Measurements from ENCODE around the gene PEX1. TPM values are rescaled to one million over a fixed set of nuclear protein-coding genes. Genes with fewer than 3 reads are reported as not detected.

PEX1 gene
- total and polyA plus RNA-seq, 9 of the 15 experiments (the other 6 are each of a cell fraction or from before 2014, with no cell fraction given) = 9.4 to 32.2 (median 19.9) TPM

- no peaks in the 10 kb centered on the region for H4K20me1 ChIP-seq (replicated peaks; ENCODE audit: control insufficient read depth, insufficient read depth, low read length)
- no peak overlapping the region for H3K9ac ChIP-seq (ENCODE audit: insufficient read depth in 1 of 2, low read depth in 2 of 2, low read length in 2 of 2)
- intact Hi-C loops (cut with micrococcal nuclease) = loop anchor here (2.0 kb wide), 1 partner anchor 579 kb away; the partner anchor contains the start of gene MTERF1
- ATAC-seq (no peak), FAIRE-seq (no peak), DNase-seq (ENCODE audit: extremely low read depth in 1 of 4, low spot score in 3 of 4) (no peak)
- 81% methylated on average over 2 of the region's 2 CpGs for WGBS (ENCODE audit: insufficient coverage, low coverage, missing lambda C conversion rate)
- H3K4me3 ChIP-seq = no peak overlapping the region
- H3K79me2 ChIP-seq (ENCODE audit: control insufficient read depth, insufficient read depth, low read length) = no peaks in the 10 kb centered on the region
- H3K9me3 ChIP-seq (replicated peaks; ENCODE audit: control insufficient read depth, insufficient read depth, low read depth, low read length) = no peaks in the 10 kb centered on the region
- H3K27me3 ChIP-seq (ENCODE audit: control insufficient read depth in 2 of 2, insufficient read depth in 2 of 2, low read length in 2 of 2) = no peaks in the 10 kb centered on the region
- no peaks in the 10 kb centered on the region for H3K9me1 ChIP-seq (ENCODE audit: control insufficient read depth, insufficient read depth, low read length)
- in situ Hi-C loops (cut with MboI) = no loop called here
- H3K27ac ChIP-seq (ENCODE audit: extremely low read depth, low read depth, low read length) = no peak overlapping the region
- peaks cover 0 to 4% of the 10 kb centered on the region in 2 experiments; a peak in 2 of 5 replicates for H3K4me1 ChIP-seq (replicated peaks in 1 of 2; ENCODE audit: control insufficient read depth in 2 of 2, insufficient read depth in 2 of 2, low read length in 2 of 2)
- TF ChIP-seq HMBOX1 (IDR thresholded peaks at IDR 0.05) (no peak), POLR2AphosphoS5 (IDR thresholded peaks at IDR 0.05; ENCODE audit: control insufficient read depth, insufficient read depth, low read depth, low read length) (0 out of 2 replicates have a peak, but pooled peaks have one; percentile 19)
- H3K4me2 ChIP-seq (ENCODE audit: insufficient read depth, low read length) = no peak overlapping the region
- ChIA-PET POLR2A (interaction anchor here (1.4 to 2.0 kb wide), 2 partner anchors 9 to 12 kb away, joined by 5 to 15 read pairs; partner anchors contain the start of gene GATAD1), CTCF (ENCODE audit: low intra/inter-chr PET ratio) (interaction anchor here (1.0 kb wide), 1 partner anchor 580 kb away, joined by 4 read pairs; the partner anchor contains the start of gene MTERF1)
- no peak overlapping the region for H2AFZ ChIP-seq (ENCODE audit: low read depth, low read length)
- no TSS peak for BruUV-seq (replicated peaks)
- H3K36me3 ChIP-seq (ENCODE audit: control insufficient read depth, insufficient read depth, low read length) = peaks cover 29% of the 10 kb centered on the region
These were observed 68.2 kb downstream of the PEX1 start for GRCh38 chr7:92460109-92460508.

GRCh38 chr7:92456236-92456635, 72.1 kb downstream of the PEX1 start:
- ChIA-PET POLR2A (no interaction called here), CTCF (ENCODE audit: low intra/inter-chr PET ratio) (no interaction called here)
- no peak overlapping the region for H3K27ac ChIP-seq (ENCODE audit: extremely low read depth, low read depth, low read length)
- in situ Hi-C loops (cut with MboI) = no loop called here
- DNase-seq (ENCODE audit: extremely low read depth in 1 of 4, low spot score in 3 of 4) (no peak), ATAC-seq (no peak), FAIRE-seq (no peak)
- no peak overlapping the region for H3K4me3 ChIP-seq
- H2AFZ ChIP-seq (ENCODE audit: low read depth, low read length) = no peak overlapping the region
- H4K20me1 ChIP-seq (replicated peaks; ENCODE audit: control insufficient read depth, insufficient read depth, low read length) = no peaks in the 10 kb centered on the region
- peaks cover 0 to 4% of the 10 kb centered on the region in 2 experiments; a peak in 2 of 5 replicates for H3K4me1 ChIP-seq (replicated peaks in 1 of 2; ENCODE audit: control insufficient read depth in 2 of 2, insufficient read depth in 2 of 2, low read length in 2 of 2)
- H3K36me3 ChIP-seq (ENCODE audit: control insufficient read depth, insufficient read depth, low read length) = peaks cover 65% of the 10 kb centered on the region
- no peaks in the 10 kb centered on the region for H3K9me1 ChIP-seq (ENCODE audit: control insufficient read depth, insufficient read depth, low read length)
- H3K4me2 ChIP-seq (ENCODE audit: insufficient read depth, low read length) = no peak overlapping the region
- intact Hi-C loops (cut with micrococcal nuclease) = no loop called here
- no peaks in the 10 kb centered on the region for H3K79me2 ChIP-seq (ENCODE audit: control insufficient read depth, insufficient read depth, low read length)
- no peaks in the 10 kb centered on the region for H3K27me3 ChIP-seq (ENCODE audit: control insufficient read depth in 2 of 2, insufficient read depth in 2 of 2, low read length in 2 of 2)
- no peaks in the 10 kb centered on the region for H3K9me3 ChIP-seq (replicated peaks; ENCODE audit: control insufficient read depth, insufficient read depth, low read depth, low read length)
- 95% methylated on average over 2 of the region's 2 CpGs for WGBS (ENCODE audit: insufficient coverage, low coverage, missing lambda C conversion rate)
- BruUV-seq (replicated peaks) = no TSS peak
- H3K9ac ChIP-seq (ENCODE audit: insufficient read depth in 1 of 2, low read depth in 2 of 2, low read length in 2 of 2) = no peak overlapping the region
- no peak for TF ChIP-seq DIDO1 (tag; IDR thresholded peaks at IDR 0.05; ENCODE audit: low read depth)
- TF ChIP-seq ETV5 (CRISPR knock-in tag; IDR thresholded peaks at IDR 0.05; ENCODE audit: low read depth) = no peak
- TF ChIP-seq CBX1 (IDR thresholded peaks at IDR 0.05; ENCODE audit: low read depth) = no peak
- TF ChIP-seq ZNF263 (CRISPR knock-in tag; IDR thresholded peaks at IDR 0.05; ENCODE audit: borderline replicate concordance) = no peak
- TF ChIP-seq PKNOX1 (IDR thresholded peaks at IDR 0.05) = no peak
- TF ChIP-seq E2F8 (IDR thresholded peaks at IDR 0.05; ENCODE audit: low read depth, partially characterized antibody) = no peak
- TF ChIP-seq HSF4 (CRISPR knock-in tag; IDR thresholded peaks at IDR 0.05; ENCODE audit: borderline replicate concordance) = no peak

Data from K562 (cell line).